ENCODE results near the gene ZSWIM3.
A peak's percentile ranks its signal among the peaks of the same experiment; 100 is the strongest.
"Not testable (repeated sequence)": the region's sequence is repeated elsewhere in the genome, so short reads cannot be mapped to it uniquely, and the experiment has no call there.

Gene ZSWIM3

DNA sequence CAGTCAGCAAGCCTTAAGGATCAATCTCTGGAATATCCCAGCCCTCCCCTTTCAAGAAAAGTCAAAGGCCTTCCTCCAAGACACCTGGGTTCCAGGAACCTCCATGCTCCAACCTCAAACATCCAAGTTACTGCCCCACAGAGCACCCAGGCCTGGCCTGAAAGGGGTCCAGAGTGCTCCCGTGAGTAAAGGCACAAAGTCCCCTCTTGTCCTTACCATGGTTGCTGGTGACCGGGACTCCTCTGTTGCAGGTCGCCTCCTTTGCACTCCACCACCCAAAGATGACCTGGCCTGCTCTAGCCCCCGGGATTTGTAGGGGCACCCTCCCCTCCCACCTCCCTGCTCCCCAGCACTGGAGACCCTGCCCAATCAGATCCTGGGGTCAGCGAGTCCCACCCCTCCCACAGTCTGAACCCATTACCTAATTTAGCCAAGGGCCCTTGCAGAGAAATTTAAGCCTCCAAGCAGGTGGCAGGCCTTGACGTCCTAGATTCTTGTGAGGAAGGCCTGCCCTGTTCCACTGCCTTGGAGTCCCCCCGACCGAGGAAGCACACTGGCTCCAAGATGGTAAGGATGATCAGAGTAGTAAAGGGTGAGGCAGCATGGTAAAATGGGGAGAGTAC, 30.3 kb upstream of the ZSWIM3 start, which contains the start of gene TNNC2:
Gene TNNC2, minus strand, starts transcription at position 283 of the 623 bp plus-strand sequence. Its CDS starts 64 bp downstream, at position 219.
- H2BK15ac ChIP-seq (ENCODE audit: low read length) = no peak within 1 kb of the TSS
- H3K4me1 ChIP-seq (ENCODE audit: control insufficient read depth in 2 of 2, insufficient read depth in 1 of 2, low read depth in 1 of 2, low read length in 2 of 2) = peaks cover 9 to 13% of the 10 kb centered on the region in 2 donors
- DNase-seq (ENCODE audit: low spot score) = no peak
- peak within 1 kb of the TSS; percentile 5 for H2AK5ac ChIP-seq (ENCODE audit: low read depth, low read length)
- no peak within 1 kb of the TSS for H3K4me3 ChIP-seq (ENCODE audit: low read length in 2 of 2)
- H3K18ac ChIP-seq (ENCODE audit: low read length) = peak within 1 kb of the TSS; percentile 13
- H2BK120ac ChIP-seq (ENCODE audit: low read depth, low read length) = no peak within 1 kb of the TSS
- H4K8ac ChIP-seq (ENCODE audit: low read depth, low read length) = no peak within 1 kb of the TSS
- peaks cover 0 to 21% (median 3%) of the 10 kb centered on the region in 3 experiments for H3K27me3 ChIP-seq (ENCODE audit: control insufficient read depth in 3 of 3, insufficient read depth in 3 of 3, low read depth in 1 of 3, low read length in 3 of 3)
- no peak within 1 kb of the TSS for H4K91ac ChIP-seq (ENCODE audit: low read depth, low read length, poor library complexity)
- H3K9ac ChIP-seq (ENCODE audit: low read depth, low read length, poor library complexity) = no peak within 1 kb of the TSS
- no peaks in the 10 kb centered on the region for H3K79me1 ChIP-seq (ENCODE audit: low read depth, low read length)
- peak within 1 kb of the TSS; percentile 31 for H2BK12ac ChIP-seq (ENCODE audit: low read length)
- peak within 1 kb of the TSS; percentile 83 for H2AFZ ChIP-seq (ENCODE audit: low read length)
- peaks cover 0 to 3% of the 10 kb centered on the region in 2 donors for H3K9me3 ChIP-seq (replicated peaks in 1 of 2; ENCODE audit: control insufficient read depth in 2 of 2, insufficient read depth in 1 of 2, low read depth in 1 of 2, low read length in 2 of 2)
- no CpG with 5 or more reads among the region's 8 CpGs for WGBS, 2 donors (ENCODE audit: extremely low coverage in 2 of 2, insufficient read length in 2 of 2, insufficient replicate concordance in 1 of 2)
- no peak within 1 kb of the TSS for H3K4me2 ChIP-seq (ENCODE audit: insufficient read depth, low read length, poor library complexity, severe bottlenecking)
- no peak within 1 kb of the TSS for H3K23ac ChIP-seq (ENCODE audit: low read depth, low read length, poor library complexity)
- H3K14ac ChIP-seq (ENCODE audit: low read length) = no peak within 1 kb of the TSS
- no peak within 1 kb of the TSS for H3K27ac ChIP-seq (replicated peaks; ENCODE audit: low read length)
- no peak within 1 kb of the TSS for H2BK5ac ChIP-seq (ENCODE audit: low read length)
- no peaks in the 10 kb centered on the region for H3K36me3 ChIP-seq (replicated peaks in 1 of 2; ENCODE audit: control insufficient read depth in 2 of 2, insufficient read depth in 2 of 2, low read length in 2 of 2)
- H3K4ac ChIP-seq (ENCODE audit: low read length) = no peak within 1 kb of the TSS

DNA sequence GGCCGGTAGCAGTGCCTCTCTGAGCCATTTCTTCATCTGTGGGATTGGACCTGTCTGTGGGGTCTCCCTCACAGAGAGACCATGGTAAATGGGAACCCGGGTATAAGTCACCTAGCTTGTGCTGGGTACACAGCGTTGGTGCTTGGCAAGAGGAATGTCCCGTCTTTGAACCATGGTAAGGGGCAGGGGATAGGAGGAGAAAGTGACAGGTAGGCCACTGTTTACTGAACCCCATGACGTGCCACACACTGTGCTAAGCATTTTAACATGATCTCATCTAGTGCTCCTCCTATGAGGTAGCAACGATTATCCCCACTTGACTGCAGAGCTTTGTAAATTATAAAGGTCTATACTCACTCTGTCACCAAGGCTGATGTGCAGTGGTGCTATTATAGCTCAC, 29.7 kb upstream of the ZSWIM3 start:
- DNase-seq (ENCODE audit: low spot score) = no peak
- no peak overlapping the region for H2AK5ac ChIP-seq (ENCODE audit: low read depth, low read length)
- H3K4ac ChIP-seq (ENCODE audit: low read length) = no peak overlapping the region
- no peak overlapping the region for H3K4me2 ChIP-seq (ENCODE audit: insufficient read depth, low read length, poor library complexity, severe bottlenecking)
- H3K9me3 ChIP-seq (replicated peaks in 1 of 2; ENCODE audit: control insufficient read depth in 2 of 2, insufficient read depth in 1 of 2, low read depth in 1 of 2, low read length in 2 of 2) = peaks cover 0 to 3% of the 10 kb centered on the region in 2 donors
- H2BK5ac ChIP-seq (ENCODE audit: low read length) = no peak overlapping the region
- no peak overlapping the region for H2BK12ac ChIP-seq (ENCODE audit: low read length)
- no peak overlapping the region for H2AFZ ChIP-seq (ENCODE audit: low read length)
- no peak overlapping the region for H4K91ac ChIP-seq (ENCODE audit: low read depth, low read length, poor library complexity)
- H3K18ac ChIP-seq (ENCODE audit: low read length) = no peak overlapping the region
- WGBS, 2 donors (ENCODE audit: extremely low coverage in 2 of 2, insufficient read length in 2 of 2, insufficient replicate concordance in 1 of 2) = no CpG with 5 or more reads among the region's 6 CpGs
- no peaks in the 10 kb centered on the region for H3K79me1 ChIP-seq (ENCODE audit: low read depth, low read length)
- no peak overlapping the region for H2BK120ac ChIP-seq (ENCODE audit: low read depth, low read length)
- no peak overlapping the region for H2BK15ac ChIP-seq (ENCODE audit: low read length)
- peaks cover 11 to 13% of the 10 kb centered on the region in 2 donors for H3K4me1 ChIP-seq (ENCODE audit: control insufficient read depth in 2 of 2, insufficient read depth in 1 of 2, low read depth in 1 of 2, low read length in 2 of 2)
- H3K14ac ChIP-seq (ENCODE audit: low read length) = no peak overlapping the region
- no peak overlapping the region for H3K27ac ChIP-seq (replicated peaks; ENCODE audit: low read length)
- no peaks in the 10 kb centered on the region for H3K36me3 ChIP-seq (replicated peaks in 1 of 2; ENCODE audit: control insufficient read depth in 2 of 2, insufficient read depth in 2 of 2, low read length in 2 of 2)
- no peak overlapping the region for H3K23ac ChIP-seq (ENCODE audit: low read depth, low read length, poor library complexity)
- no peak overlapping the region for H4K8ac ChIP-seq (ENCODE audit: low read depth, low read length)
- peaks cover 0 to 18% (median 3%) of the 10 kb centered on the region in 3 experiments for H3K27me3 ChIP-seq (ENCODE audit: control insufficient read depth in 3 of 3, insufficient read depth in 3 of 3, low read depth in 1 of 3, low read length in 3 of 3)
- no peak overlapping the region for H3K4me3 ChIP-seq (ENCODE audit: low read length in 2 of 2)
- no peak overlapping the region for H3K9ac ChIP-seq (ENCODE audit: low read depth, low read length, poor library complexity)

GRCh38 chr20:45828589-45828988, 28.8 kb upstream of the ZSWIM3 start:
- Histone ChIP-seq H4K91ac (ENCODE audit: low read depth, low read length, poor library complexity) (no peak overlapping the region), H3K4me2 (ENCODE audit: insufficient read depth, low read length, poor library complexity, severe bottlenecking) (no peak overlapping the region), H2BK120ac (ENCODE audit: low read depth, low read length) (no peak overlapping the region), H3K27ac (replicated peaks; ENCODE audit: low read length) (no peak overlapping the region), H2AK5ac (ENCODE audit: low read depth, low read length) (no peak overlapping the region), H3K27me3 (ENCODE audit: control insufficient read depth in 3 of 3, insufficient read depth in 3 of 3, low read depth in 1 of 3, low read length in 3 of 3) (peaks cover 0 to 9% (median 3%) of the 10 kb centered on the region in 3 experiments), H3K36me3 (replicated peaks in 1 of 2; ENCODE audit: control insufficient read depth in 2 of 2, insufficient read depth in 2 of 2, low read length in 2 of 2) (no peaks in the 10 kb centered on the region), H3K9ac (ENCODE audit: low read depth, low read length, poor library complexity) (no peak overlapping the region), H3K4ac (ENCODE audit: low read length) (no peak overlapping the region), H3K18ac (ENCODE audit: low read length) (peak overlapping the region; percentile 7), H3K79me1 (ENCODE audit: low read depth, low read length) (no peaks in the 10 kb centered on the region), H2BK12ac (ENCODE audit: low read length) (no peak overlapping the region), H4K8ac (ENCODE audit: low read depth, low read length) (no peak overlapping the region), H3K9me3 (replicated peaks in 1 of 2; ENCODE audit: control insufficient read depth in 2 of 2, insufficient read depth in 1 of 2, low read depth in 1 of 2, low read length in 2 of 2) (peaks cover 0 to 3% of the 10 kb centered on the region in 2 donors), H3K4me1 (ENCODE audit: control insufficient read depth in 2 of 2, insufficient read depth in 1 of 2, low read depth in 1 of 2, low read length in 2 of 2) (peaks cover 11 to 16% of the 10 kb centered on the region in 2 donors), H3K14ac (ENCODE audit: low read length) (no peak overlapping the region), H3K4me3 (ENCODE audit: low read length in 2 of 2) (no peak overlapping the region), H2BK15ac (ENCODE audit: low read length) (peak overlapping the region; percentile 96), H2BK5ac (ENCODE audit: low read length) (no peak overlapping the region), H2AFZ (ENCODE audit: low read length) (peak overlapping the region; percentile 49), H3K23ac (ENCODE audit: low read depth, low read length, poor library complexity) (no peak overlapping the region)
- WGBS, 2 donors (ENCODE audit: extremely low coverage in 2 of 2, insufficient read length in 2 of 2, insufficient replicate concordance in 1 of 2) = no CpG with 5 or more reads among the region's 2 CpGs
- no peak for DNase-seq (ENCODE audit: low spot score)

DNA sequence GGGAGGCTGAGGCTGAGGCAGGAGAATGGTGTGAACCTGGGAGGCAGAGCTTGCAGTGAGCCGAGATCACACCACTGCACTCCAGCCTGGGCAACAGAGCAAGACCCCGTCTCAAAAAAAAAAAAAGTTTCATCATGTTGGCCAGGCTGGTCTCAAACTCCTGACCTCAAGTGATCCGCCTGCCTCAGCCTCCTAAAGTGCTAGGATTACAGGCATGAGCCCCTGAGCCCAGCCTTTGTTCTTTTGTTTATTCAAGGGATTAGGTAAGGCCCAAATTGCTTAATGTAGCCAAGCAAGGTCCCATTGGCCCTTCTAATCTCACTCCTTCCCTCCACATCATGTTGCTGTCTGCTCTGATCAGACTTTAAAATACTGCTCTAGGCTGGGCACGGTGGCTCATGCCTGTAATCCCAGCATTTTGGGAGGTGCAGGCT, 27.7 kb upstream of the ZSWIM3 start:
- WGBS, 2 donors (ENCODE audit: extremely low coverage in 2 of 2, insufficient read length in 2 of 2, insufficient replicate concordance in 1 of 2) = no CpG with 5 or more reads among the region's 4 CpGs

More for the DNA sequence above, 27.7 kb upstream of the ZSWIM3 start:
- not testable (repeated sequence) for DNase-seq (ENCODE audit: low spot score); H2BK15ac ChIP-seq (ENCODE audit: low read length); H3K79me1 ChIP-seq (ENCODE audit: low read depth, low read length); H4K91ac ChIP-seq (ENCODE audit: low read depth, low read length, poor library complexity); H3K9ac ChIP-seq (ENCODE audit: low read depth, low read length, poor library complexity); H2BK120ac ChIP-seq (ENCODE audit: low read depth, low read length); H3K36me3 ChIP-seq (replicated peaks in 1 of 2; ENCODE audit: control insufficient read depth in 2 of 2, insufficient read depth in 2 of 2, low read length in 2 of 2); H4K8ac ChIP-seq (ENCODE audit: low read depth, low read length); H3K4me2 ChIP-seq (ENCODE audit: insufficient read depth, low read length, poor library complexity, severe bottlenecking); H3K4ac ChIP-seq (ENCODE audit: low read length); H3K9me3 ChIP-seq (replicated peaks in 1 of 2; ENCODE audit: control insufficient read depth in 2 of 2, insufficient read depth in 1 of 2, low read depth in 1 of 2, low read length in 2 of 2); H2BK5ac ChIP-seq (ENCODE audit: low read length); H2AFZ ChIP-seq (ENCODE audit: low read length); H3K23ac ChIP-seq (ENCODE audit: low read depth, low read length, poor library complexity); H3K27me3 ChIP-seq (ENCODE audit: control insufficient read depth in 3 of 3, insufficient read depth in 3 of 3, low read depth in 1 of 3, low read length in 3 of 3); H3K14ac ChIP-seq (ENCODE audit: low read length); H3K18ac ChIP-seq (ENCODE audit: low read length); H2BK12ac ChIP-seq (ENCODE audit: low read length); H3K4me3 ChIP-seq (ENCODE audit: low read length in 2 of 2); H3K27ac ChIP-seq (replicated peaks; ENCODE audit: low read length); H2AK5ac ChIP-seq (ENCODE audit: low read depth, low read length)
- peaks cover 14% of the 10 kb centered on the region in 2 donors for H3K4me1 ChIP-seq (ENCODE audit: control insufficient read depth in 2 of 2, insufficient read depth in 1 of 2, low read depth in 1 of 2, low read length in 2 of 2)

All from neuronal stem cell (in vitro differentiated cells).